Sigmoid colon (tissue), 4 donors: ENCODE results near the gene MACIR.

Experiments used
- CTCF ChIP-seq, 4 experiments: fragments of 450-650 bp in 3 of 4; fragments of 200-600 bp in 1 of 4; IDR thresholded peaks; one replicate each; pipeline ENCODE4 v1.5.1; 2016 to 2019; ENCODE audit warnings: antibody characterized with exemption in 4 of 4, mild to moderate bottlenecking in 3 of 4, moderate library complexity in 2 of 4
- EP300 ChIP-seq, 4 donors: sonication (generic); formaldehyde crosslinking; IDR thresholded peaks; one replicate each; pipeline ENCODE4 v1.6.1; 2017; ENCODE audit warnings: antibody characterized with exemption in 4 of 4
- POLR2A ChIP-seq, 2 donors: fragments of 450-650 bp; IDR thresholded peaks; one replicate each; pipeline ENCODE4 v1.6.1; 2016; ENCODE audit warnings: antibody characterized with exemption in 2 of 2, mild to moderate bottlenecking in 2 of 2, moderate library complexity in 2 of 2
- POLR2AphosphoS5 ChIP-seq, 4 donors: sonication (generic); formaldehyde crosslinking; IDR thresholded peaks; one replicate each; pipeline ENCODE4 v1.6.1; 2017; ENCODE audit warnings: antibody characterized with exemption in 4 of 4

GRCh38 chr5:103228061-103228460 is 30.5 kb upstream of the MACIR start:
- no peak for TF ChIP-seq POLR2A (IDR thresholded peaks at IDR 0.05)
- no peak for TF ChIP-seq CTCF (IDR thresholded peaks at IDR 0.05)
- TF ChIP-seq EP300 (IDR thresholded peaks at IDR 0.05) = no peak
- TF ChIP-seq POLR2AphosphoS5 (IDR thresholded peaks at IDR 0.05) = no peak
